Panc1 (cell line): ENCODE data around the gene B3GALT2. TPM values are rescaled to one million over a fixed set of nuclear protein-coding genes. Genes with fewer than 3 reads are reported as not detected.
"Not testable (repeated sequence)": the region's sequence is repeated elsewhere in the genome, so short reads cannot be mapped to it uniquely, and the experiment has no call there.

ENCODE experiments used
- ATAC-seq: fragments of 200-7000 bp; cut with Tn5 transposase; 2 replicates; pipeline ENCODE4 v1.9.1; 2020; ENCODE audit warnings: mild to moderate bottlenecking, moderate library complexity
- BruUV-seq: library from RNA; stranded (reverse); fragments of 400-500 nt; replicated peaks from 2 replicates; lab custom pipeline; 2021; lab: Mats Ljungman, UMichigan
- CTCF ChIA-PET: fragments of 300-600 bp; sonication (Branson Sonifier 250); formaldehyde crosslinking; loops from one replicate; lab custom pipeline; 2022; ENCODE audit warnings: antibody characterized with exemption; lab: Charles Lee
- POLR2A ChIA-PET: fragments of 300-600 bp; sonication (Branson Sonifier 250); formaldehyde crosslinking; loops from one replicate; lab custom pipeline; 2022; ENCODE audit warnings: antibody characterized with exemption; lab: Charles Lee
- DNase-seq: peaks from one replicate; pipeline ENCODE4 v3.0.0-alpha.2; 2010; ENCODE audit warnings: low read depth, low spot score
- H3K27ac ChIP-seq: 2 replicates; pipeline ENCODE4 v1.5.1; 2011; ENCODE audit warnings: mild to moderate bottlenecking, low read length, inconsistent platforms
- H3K27me3 ChIP-seq: fragments of 200-500 bp; sonication (Bioruptor generic); 2 replicates; pipeline ENCODE4 v1.6.0; 2014; ENCODE audit warnings: low read length, inconsistent platforms; ENCODE audit not compliant: control insufficient read depth, insufficient read depth
- H3K36me3 ChIP-seq: fragments of 200-500 bp; sonication (Bioruptor generic); 2 replicates; pipeline ENCODE4 v1.5.1; 2014; ENCODE audit warnings: inconsistent platforms, mild to moderate bottlenecking, low read length, moderate library complexity; ENCODE audit not compliant: control insufficient read depth, insufficient read depth
- H3K4me1 ChIP-seq: 2 replicates; pipeline ENCODE4 v1.5.1; 2011; ENCODE audit warnings: inconsistent platforms, mild to moderate bottlenecking, low read length, moderate library complexity; ENCODE audit not compliant: control insufficient read depth, insufficient read depth
- H3K4me3 ChIP-seq, 2 experiments: 2 replicates each; pipeline ENCODE4 v1.5.1; 2011 to 2012; ENCODE audit warnings: low read depth in 2 of 2, low read length in 2 of 2, mild to moderate bottlenecking in 2 of 2, inconsistent platforms in 1 of 2, moderate library complexity in 1 of 2
- H3K9me3 ChIP-seq: fragments of 200-500 bp; sonication (Bioruptor generic); 2 replicates; pipeline ENCODE4 v1.5.1; 2014; ENCODE audit warnings: low read depth, mild to moderate bottlenecking, inconsistent platforms, low read length, moderate library complexity; ENCODE audit not compliant: control insufficient read depth, insufficient read depth
- POLR2AphosphoS5 ChIP-seq: IDR thresholded peaks from 2 replicates; pipeline ENCODE4 v1.6.1; 2012; ENCODE audit warnings: mild to moderate bottlenecking, low read depth, low read length, moderate library complexity
- SIN3A ChIP-seq: IDR thresholded peaks from 2 replicates; pipeline ENCODE4 v1.6.1; 2012; ENCODE audit warnings: low read depth, mild to moderate bottlenecking, low read length, moderate library complexity, borderline replicate concordance; ENCODE audit not compliant: insufficient read depth
- TCF7L2 ChIP-seq: IDR thresholded peaks from 2 replicates; pipeline ENCODE4 v1.6.1; 2011; ENCODE audit warnings: mild to moderate bottlenecking, low read depth, low read length, inconsistent platforms
- in situ Hi-C: cut with HindIII; loops from 2 replicates; pipeline ENCODE4 v1.10.0; 2016; ENCODE audit warnings: low sequenced_read_pairs, low pct_unique_long_range_greater_than_20kb
- intact Hi-C: fragments of 100-400 bp; cut with micrococcal nuclease; formaldehyde crosslinking; loops from one replicate; pipeline ENCODE4 v1.10.0; 2022; ENCODE audit not compliant: unreplicated experiment
- total RNA-seq: library from RNA; stranded (reverse); gene quantifications from one replicate; pipeline ENCODE4 v1.2.1, GENCODE V29; 2021; ENCODE audit not compliant: unreplicated experiment
- TF ChIP-seq, protein P1 (sequence below): fragments of 450-650 bp; IDR thresholded peaks from 2 replicates; pipeline ENCODE4 v1.5.1; 2017; ENCODE audit warnings: mild to moderate bottlenecking
- TF ChIP-seq, protein P2 (sequence below), 2 experiments: IDR thresholded peaks; 2 replicates each; pipeline ENCODE4 v1.6.1; 2011 to 2012; ENCODE audit warnings: low read depth in 2 of 2, control low read depth in 1 of 2, low read length in 1 of 2, mild to moderate bottlenecking in 1 of 2, moderate library complexity in 1 of 2; ENCODE audit not compliant: insufficient read depth in 1 of 2

Gene B3GALT2
- total RNA-seq, 1 experiment from 2014 or later, result 0.08 TPM

DNA sequence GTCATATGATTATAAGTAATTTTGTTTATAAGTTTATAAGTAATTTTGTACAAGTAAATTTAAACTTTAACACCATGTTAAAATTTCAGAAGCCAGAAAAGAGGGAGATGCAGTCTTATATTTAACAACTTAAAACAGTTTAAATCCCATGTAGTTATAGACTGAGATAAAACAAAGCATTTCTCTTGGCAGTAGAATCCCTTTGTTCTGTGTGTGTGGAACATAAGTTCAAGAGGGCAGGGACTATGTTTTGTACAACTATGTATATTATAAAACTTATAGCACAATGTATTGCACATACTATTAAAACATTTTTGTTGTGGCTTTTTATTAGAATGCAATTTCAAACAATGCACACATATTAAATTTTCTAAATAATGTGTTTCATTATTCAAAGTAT, 44.7 kb upstream of the B3GALT2 start:
- H3K4me1 ChIP-seq, intact Hi-C loops, in situ Hi-C loops, POLR2A ChIA-PET, ATAC-seq, H3K27ac ChIP-seq, DNase-seq, H3K27me3 ChIP-seq, BruUV-seq, CTCF ChIA-PET, H3K9me3 ChIP-seq, H3K4me3 ChIP-seq: not testable (repeated sequence)
- peaks cover 11% of the 10 kb centered on the region for H3K36me3 ChIP-seq

DNA sequence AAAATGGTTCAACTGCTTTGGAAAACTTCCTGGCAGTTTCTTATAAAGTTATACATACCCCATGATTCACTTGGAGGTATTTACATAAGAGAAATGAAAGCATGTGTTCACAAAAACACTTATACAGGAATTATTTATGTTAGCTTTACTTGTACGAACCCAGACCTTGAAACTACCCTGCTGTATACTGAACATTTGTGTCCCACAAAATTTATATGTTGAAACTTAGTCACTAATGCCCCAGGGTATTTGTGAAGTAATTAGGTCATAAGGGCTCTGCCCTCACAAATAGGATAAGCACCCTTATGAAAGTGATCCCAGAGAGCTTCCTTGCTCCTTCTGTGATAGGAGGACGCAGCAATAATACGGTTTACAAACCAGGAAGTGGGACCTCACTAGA, 42.7 kb upstream of the B3GALT2 start:
- Histone ChIP-seq H3K4me3 (no peak overlapping the region), H3K27ac (no peak overlapping the region), H3K27me3 (no peaks in the 10 kb centered on the region), H3K36me3 (peaks cover 2% of the 10 kb centered on the region), H3K4me1 (peaks cover 3% of the 10 kb centered on the region; the same call in 1 of the 2 replicates), H3K9me3 (no peaks in the 10 kb centered on the region)
- intact Hi-C loops, result no loop called here
- in situ Hi-C loops, result no loop called here
- ChIA-PET CTCF (no interaction called here), POLR2A (no interaction called here)
- no TSS peak for BruUV-seq
- DNase-seq (no peak), ATAC-seq (peak; percentile 85)
- TF ChIP-seq, protein P1, sequence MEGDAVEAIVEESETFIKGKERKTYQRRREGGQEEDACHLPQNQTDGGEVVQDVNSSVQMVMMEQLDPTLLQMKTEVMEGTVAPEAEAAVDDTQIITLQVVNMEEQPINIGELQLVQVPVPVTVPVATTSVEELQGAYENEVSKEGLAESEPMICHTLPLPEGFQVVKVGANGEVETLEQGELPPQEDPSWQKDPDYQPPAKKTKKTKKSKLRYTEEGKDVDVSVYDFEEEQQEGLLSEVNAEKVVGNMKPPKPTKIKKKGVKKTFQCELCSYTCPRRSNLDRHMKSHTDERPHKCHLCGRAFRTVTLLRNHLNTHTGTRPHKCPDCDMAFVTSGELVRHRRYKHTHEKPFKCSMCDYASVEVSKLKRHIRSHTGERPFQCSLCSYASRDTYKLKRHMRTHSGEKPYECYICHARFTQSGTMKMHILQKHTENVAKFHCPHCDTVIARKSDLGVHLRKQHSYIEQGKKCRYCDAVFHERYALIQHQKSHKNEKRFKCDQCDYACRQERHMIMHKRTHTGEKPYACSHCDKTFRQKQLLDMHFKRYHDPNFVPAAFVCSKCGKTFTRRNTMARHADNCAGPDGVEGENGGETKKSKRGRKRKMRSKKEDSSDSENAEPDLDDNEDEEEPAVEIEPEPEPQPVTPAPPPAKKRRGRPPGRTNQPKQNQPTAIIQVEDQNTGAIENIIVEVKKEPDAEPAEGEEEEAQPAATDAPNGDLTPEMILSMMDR, result no peak
- no peak for TF ChIP-seq TCF7L2
- TF ChIP-seq POLR2AphosphoS5, result no peak
- TF ChIP-seq, protein P2, sequence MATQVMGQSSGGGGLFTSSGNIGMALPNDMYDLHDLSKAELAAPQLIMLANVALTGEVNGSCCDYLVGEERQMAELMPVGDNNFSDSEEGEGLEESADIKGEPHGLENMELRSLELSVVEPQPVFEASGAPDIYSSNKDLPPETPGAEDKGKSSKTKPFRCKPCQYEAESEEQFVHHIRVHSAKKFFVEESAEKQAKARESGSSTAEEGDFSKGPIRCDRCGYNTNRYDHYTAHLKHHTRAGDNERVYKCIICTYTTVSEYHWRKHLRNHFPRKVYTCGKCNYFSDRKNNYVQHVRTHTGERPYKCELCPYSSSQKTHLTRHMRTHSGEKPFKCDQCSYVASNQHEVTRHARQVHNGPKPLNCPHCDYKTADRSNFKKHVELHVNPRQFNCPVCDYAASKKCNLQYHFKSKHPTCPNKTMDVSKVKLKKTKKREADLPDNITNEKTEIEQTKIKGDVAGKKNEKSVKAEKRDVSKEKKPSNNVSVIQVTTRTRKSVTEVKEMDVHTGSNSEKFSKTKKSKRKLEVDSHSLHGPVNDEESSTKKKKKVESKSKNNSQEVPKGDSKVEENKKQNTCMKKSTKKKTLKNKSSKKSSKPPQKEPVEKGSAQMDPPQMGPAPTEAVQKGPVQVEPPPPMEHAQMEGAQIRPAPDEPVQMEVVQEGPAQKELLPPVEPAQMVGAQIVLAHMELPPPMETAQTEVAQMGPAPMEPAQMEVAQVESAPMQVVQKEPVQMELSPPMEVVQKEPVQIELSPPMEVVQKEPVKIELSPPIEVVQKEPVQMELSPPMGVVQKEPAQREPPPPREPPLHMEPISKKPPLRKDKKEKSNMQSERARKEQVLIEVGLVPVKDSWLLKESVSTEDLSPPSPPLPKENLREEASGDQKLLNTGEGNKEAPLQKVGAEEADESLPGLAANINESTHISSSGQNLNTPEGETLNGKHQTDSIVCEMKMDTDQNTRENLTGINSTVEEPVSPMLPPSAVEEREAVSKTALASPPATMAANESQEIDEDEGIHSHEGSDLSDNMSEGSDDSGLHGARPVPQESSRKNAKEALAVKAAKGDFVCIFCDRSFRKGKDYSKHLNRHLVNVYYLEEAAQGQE (IDR thresholded peaks at IDR 0.05; ENCODE audit: insufficient read depth in 1 of 2, low read depth in 2 of 2, low read length in 1 of 2), result no peak
- TF ChIP-seq SIN3A, result no peak

DNA sequence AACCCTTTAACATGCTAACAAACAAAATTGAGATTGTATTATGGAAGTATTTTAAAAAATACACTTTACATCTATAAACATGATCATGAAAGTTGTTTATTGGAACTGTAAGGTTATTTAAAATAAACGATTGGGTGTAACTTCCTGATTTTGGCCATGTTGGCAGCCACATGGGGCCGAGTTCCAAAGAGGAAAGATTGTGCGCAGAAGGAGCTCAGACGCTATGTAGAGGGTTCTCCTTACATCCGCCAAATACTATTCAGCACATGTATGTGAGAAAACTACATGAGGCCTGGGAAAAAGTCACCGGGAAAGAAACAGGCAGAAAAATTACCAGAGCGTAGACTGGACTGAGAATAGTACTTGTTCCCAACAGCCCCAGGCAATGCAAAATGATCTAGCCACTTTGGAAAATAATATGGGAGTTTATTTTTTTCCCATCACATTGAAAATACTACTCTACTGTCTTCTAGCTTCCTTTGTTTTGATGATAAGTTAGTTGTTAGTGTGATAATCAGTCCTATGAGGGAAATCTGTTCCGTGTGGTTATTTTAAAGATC, 35.7 kb upstream of the B3GALT2 start:
- Histone ChIP-seq H3K27ac (no peak overlapping the region), H3K36me3 (no peaks in the 10 kb centered on the region; the same call in 1 of the 2 replicates), H3K9me3 (no peaks in the 10 kb centered on the region), H3K27me3 (no peaks in the 10 kb centered on the region), H3K4me1 (no peaks in the 10 kb centered on the region; the same call in 1 of the 2 replicates), H3K4me3 (no peak overlapping the region)
- intact Hi-C loops, result no loop called here
- ATAC-seq, result no peak
- in situ Hi-C loops, result no loop called here
- no peak for DNase-seq
- ChIA-PET POLR2A (no interaction called here), CTCF (no interaction called here)
- no TSS peak for BruUV-seq
- TF ChIP-seq TCF7L2 (no peak), SIN3A (no peak), POLR2AphosphoS5 (no peak)
- TF ChIP-seq, protein P2 (IDR thresholded peaks at IDR 0.05; ENCODE audit: insufficient read depth in 1 of 2, low read depth in 2 of 2, low read length in 1 of 2), result no peak
- TF ChIP-seq, protein P1, result no peak
